SU-DHL-6 (cell line): ENCODE data around the gene PDPK1.

Experiments
- H2AFZ ChIP-seq: fragments of 200-600 bp; sonication (generic); 2 replicates; pipeline ENCODE4 v1.6.1; 2014; ENCODE audit warnings: low read depth, mild to moderate bottlenecking, moderate library complexity, mixed read lengths, antibody characterized with exemption, low read length; ENCODE audit not compliant: severe bottlenecking
- H3F3A ChIP-seq: fragments of 200-600 bp; shearing (Covaris generic); 2 replicates; pipeline ENCODE4 v1.6.0; 2016; ENCODE audit warnings: antibody characterized with exemption, mild to moderate bottlenecking; ENCODE audit not compliant: insufficient read depth
- H3K27ac ChIP-seq: fragments of 200-600 bp; sonication (generic); 2 replicates; pipeline ENCODE4 v1.5.1; 2016; ENCODE audit warnings: low read depth, mild to moderate bottlenecking, low read length, moderate library complexity, mixed read lengths
- H3K27me3 ChIP-seq: fragments of 200-600 bp; sonication (generic), shearing (Covaris generic); 2 replicates; pipeline ENCODE4 v1.6.0; 2014; ENCODE audit warnings: mild to moderate bottlenecking, low read length
- H3K36me3 ChIP-seq: fragments of 200-600 bp; sonication (generic); 2 replicates; pipeline ENCODE4 v1.6.1; 2014; ENCODE audit warnings: mild to moderate bottlenecking, low read length, mixed read lengths
- H3K4me2 ChIP-seq: fragments of 300-600, 200-600 bp; shearing (Covaris generic), sonication (generic); 2 replicates; pipeline ENCODE4 v1.6.0; 2014; ENCODE audit warnings: low read length, low read depth, mild to moderate bottlenecking; ENCODE audit not compliant: poor library complexity, severe bottlenecking
- H3K4me3 ChIP-seq: fragments of 200-600 bp; sonication (generic); 2 replicates; pipeline ENCODE4 v1.5.1; 2014; ENCODE audit warnings: antibody characterized with exemption, low read length, mild to moderate bottlenecking, mixed read lengths; ENCODE audit not compliant: insufficient read depth, poor library complexity, severe bottlenecking
- H3K79me2 ChIP-seq: fragments of 200-600 bp; sonication (generic); 2 replicates; pipeline ENCODE4 v1.6.1; 2014; ENCODE audit warnings: mild to moderate bottlenecking, low read length, moderate library complexity; ENCODE audit not compliant: insufficient read depth
- H3K9ac ChIP-seq: fragments of 200-600 bp; sonication (generic); 2 replicates; pipeline ENCODE4 v1.7.0; 2014; ENCODE audit warnings: mild to moderate bottlenecking, low read length
- H3K9me2 ChIP-seq: fragments of 200-600 bp; sonication (generic); replicated peaks from 2 replicates; pipeline ENCODE4 v1.6.1; 2014; ENCODE audit warnings: low read length; ENCODE audit not compliant: insufficient read depth
- H3K9me3 ChIP-seq: fragments of 200-600 bp; sonication (generic); 2 replicates; pipeline ENCODE4 v1.6.1; 2014; ENCODE audit warnings: low read length, mixed read lengths; ENCODE audit not compliant: insufficient read depth
- H4K20me1 ChIP-seq: fragments of 200-600 bp; sonication (generic); 2 replicates; pipeline ENCODE4 v1.6.1; 2014; ENCODE audit warnings: low read depth, mild to moderate bottlenecking, antibody characterized with exemption, low read length, moderate library complexity, mixed read lengths
- CTCF ChIP-seq: fragments of 200-600 bp; sonication (generic); IDR thresholded peaks from one replicate; pipeline ENCODE4 v1.5.1; 2017; ENCODE audit warnings: antibody characterized with exemption, mild to moderate bottlenecking, low read length, moderate library complexity; ENCODE audit not compliant: insufficient read depth, poor library complexity, severe bottlenecking
- EZH2phosphoT487 ChIP-seq: fragments of 200-600 bp; sonication (generic), shearing (Covaris generic); conservative IDR thresholded peaks from 2 replicates; pipeline ENCODE4 v1.6.1; 2018; ENCODE audit warnings: mild to moderate bottlenecking, antibody characterized with exemption, low read length, moderate library complexity, mixed read lengths

PDPK1 gene

GRCh38 chr16:2524339-2524938, 13.4 kb upstream of the PDPK1 start:
- Histone ChIP-seq H3K79me2 (peaks cover 13% of the 10 kb centered on the region), H3K9me2 (no peaks in the 10 kb centered on the region), H3K4me2 (no peak overlapping the region), H3K36me3 (no peaks in the 10 kb centered on the region), H2AFZ (no peak overlapping the region), H4K20me1 (no peaks in the 10 kb centered on the region), H3K4me3 (no peak overlapping the region), H3K9me3 (no peaks in the 10 kb centered on the region), H3F3A (0 out of 2 replicates have a peak, but pooled peaks cover 4% of the 10 kb centered on the region), H3K9ac (no peak overlapping the region), H3K27ac (no peak overlapping the region), H3K27me3 (no peaks in the 10 kb centered on the region)
- no peak for TF ChIP-seq EZH2phosphoT487
- TF ChIP-seq CTCF: no peak

GRCh38 chr16:2526135-2526534, 11.7 kb upstream of the PDPK1 start:
- H3K27ac ChIP-seq: no peak overlapping the region
- H4K20me1 ChIP-seq: no peaks in the 10 kb centered on the region
- no peaks in the 10 kb centered on the region for H3K9me2 ChIP-seq
- H3K9me3 ChIP-seq: no peaks in the 10 kb centered on the region
- peaks cover 11% of the 10 kb centered on the region; the same call in 1 of the 2 replicates for H3F3A ChIP-seq
- TF ChIP-seq EZH2phosphoT487 (no peak), CTCF (no peak)
- H3K79me2 ChIP-seq: peaks cover 5% of the 10 kb centered on the region
- no peak overlapping the region for H3K9ac ChIP-seq
- no peaks in the 10 kb centered on the region for H3K27me3 ChIP-seq
- no peak overlapping the region for H2AFZ ChIP-seq
- no peak overlapping the region for H3K4me2 ChIP-seq
- H3K36me3 ChIP-seq: no peaks in the 10 kb centered on the region
- H3K4me3 ChIP-seq: no peak overlapping the region

GRCh38 chr16:2527071-2527783, 10.6 kb upstream of the PDPK1 start:
- no peak for TF ChIP-seq EZH2phosphoT487
- no peak for TF ChIP-seq CTCF
- H3K4me2 ChIP-seq: no peak overlapping the region
- H3K27ac ChIP-seq: no peak overlapping the region
- H3K9me2 ChIP-seq: no peaks in the 10 kb centered on the region
- H3K27me3 ChIP-seq: no peaks in the 10 kb centered on the region
- H3K9me3 ChIP-seq: no peaks in the 10 kb centered on the region
- H3K79me2 ChIP-seq: no peaks in the 10 kb centered on the region
- H3K36me3 ChIP-seq: no peaks in the 10 kb centered on the region
- H3F3A ChIP-seq: peaks cover 10% of the 10 kb centered on the region; the same call in 1 of the 2 replicates
- no peak overlapping the region for H3K9ac ChIP-seq
- no peaks in the 10 kb centered on the region for H4K20me1 ChIP-seq
- no peak overlapping the region for H3K4me3 ChIP-seq
- H2AFZ ChIP-seq: no peak overlapping the region
